Measurements from ENCODE around the gene ZFAND3.

The ZFAND3 gene

DNA sequence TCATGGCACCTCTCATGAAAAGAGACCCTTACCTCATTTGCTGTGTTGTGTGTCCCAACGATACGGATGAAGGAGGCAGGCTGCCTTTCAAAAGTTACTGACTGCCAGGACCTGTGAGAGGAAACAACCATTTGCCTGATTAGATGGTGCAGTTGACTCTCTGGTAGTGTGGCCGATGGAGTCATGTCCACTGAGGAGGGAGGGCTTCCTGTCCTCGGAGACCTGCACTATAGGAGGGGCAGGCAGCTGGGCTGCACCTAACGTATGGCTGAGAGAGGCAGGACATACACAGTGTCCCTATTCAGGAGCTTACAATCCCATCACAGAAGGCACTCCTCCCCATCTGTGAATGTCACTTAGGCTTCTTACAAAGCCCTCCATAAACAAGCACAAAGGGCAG lies 373.0 kb downstream of the ZFAND3 start:
- Histone ChIP-seq H3K4me3 (ENCODE audit: low read depth, low read length) (no peak overlapping the region), H3K27ac (ENCODE audit: low read depth, low read length) (no peak overlapping the region), H3K27me3 (ENCODE audit: insufficient read depth, low read length) (no peaks in the 10 kb centered on the region), H3K36me3 (ENCODE audit: insufficient read depth, low read length) (no peaks in the 10 kb centered on the region), H3K4me1 (ENCODE audit: control insufficient read depth, insufficient read depth, low read length, unreplicated experiment) (no peaks in the 10 kb centered on the region), H3K79me2 (ENCODE audit: control insufficient read depth, insufficient read depth, low read length, unreplicated experiment) (no peaks in the 10 kb centered on the region), H2AFZ (ENCODE audit: low read length, unreplicated experiment) (no peak overlapping the region)

DNA sequence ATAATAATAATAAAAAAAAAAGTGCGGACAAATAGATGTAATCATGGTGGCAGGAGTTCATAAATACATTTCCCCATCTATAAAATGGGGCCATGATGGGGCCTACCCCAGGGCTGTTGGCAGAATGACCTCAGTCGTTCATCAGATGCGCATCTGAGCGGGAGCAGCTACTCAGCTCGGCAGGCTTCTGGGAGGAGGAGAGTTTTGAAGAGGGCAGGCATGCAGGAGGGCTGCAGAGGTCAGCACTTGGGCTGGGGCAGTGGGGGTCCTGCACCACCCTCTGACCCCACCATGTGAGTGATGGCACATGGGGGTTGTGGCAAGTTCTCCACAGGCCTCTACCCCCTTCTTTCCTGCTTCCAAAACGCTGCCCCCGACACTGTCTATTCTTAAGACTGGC lies 373.5 kb downstream of the ZFAND3 start:
- no peaks in the 10 kb centered on the region for H3K36me3 ChIP-seq (ENCODE audit: insufficient read depth, low read length)
- no peaks in the 10 kb centered on the region for H3K79me2 ChIP-seq (ENCODE audit: control insufficient read depth, insufficient read depth, low read length, unreplicated experiment)
- H3K4me1 ChIP-seq (ENCODE audit: control insufficient read depth, insufficient read depth, low read length, unreplicated experiment): no peaks in the 10 kb centered on the region
- no peak overlapping the region for H3K27ac ChIP-seq (ENCODE audit: low read depth, low read length)
- no peak overlapping the region for H3K4me3 ChIP-seq (ENCODE audit: low read depth, low read length)
- no peaks in the 10 kb centered on the region for H3K27me3 ChIP-seq (ENCODE audit: insufficient read depth, low read length)
- H2AFZ ChIP-seq (ENCODE audit: low read length, unreplicated experiment): no peak overlapping the region

DNA sequence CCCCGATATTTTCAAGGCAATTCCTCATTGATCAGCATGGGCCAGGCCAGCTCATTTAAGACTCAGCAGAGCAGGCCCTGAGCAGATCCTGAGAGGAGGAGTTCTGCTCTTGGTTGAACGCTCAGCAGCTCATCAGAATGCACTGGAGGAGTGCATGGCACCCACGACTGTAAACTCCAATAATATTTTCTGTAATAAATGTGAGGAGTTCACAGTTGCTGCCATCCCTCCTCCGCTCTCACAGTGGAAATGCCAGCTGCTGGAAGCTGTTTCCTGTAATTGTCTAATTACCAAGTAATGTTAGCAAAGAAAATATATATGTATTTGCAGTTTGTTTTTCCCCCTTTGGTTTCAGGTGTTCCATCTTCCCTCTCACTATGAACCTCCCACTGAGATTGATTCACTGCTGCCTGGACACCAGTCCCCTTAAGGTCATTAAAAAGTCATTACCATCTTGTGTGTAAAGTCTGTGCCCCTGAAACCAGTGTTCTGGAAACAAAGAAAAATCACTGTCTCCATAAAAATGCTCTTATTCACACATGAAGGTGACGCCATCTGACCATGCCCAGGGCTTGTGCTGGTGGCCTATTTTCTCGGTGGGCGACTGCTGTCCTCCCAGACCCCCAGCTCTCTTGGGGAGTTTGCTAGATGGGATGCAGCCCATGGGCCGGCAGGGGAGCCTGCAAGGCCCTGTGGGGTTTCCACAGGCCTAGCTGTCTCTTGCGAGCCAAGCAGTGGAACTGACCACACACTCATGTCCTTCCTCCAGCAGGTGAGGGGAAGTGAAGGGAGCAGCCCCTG lies 374.2 kb downstream of the ZFAND3 start:
- Histone ChIP-seq H3K27ac (ENCODE audit: low read depth, low read length) (no peak overlapping the region), H3K4me3 (ENCODE audit: low read depth, low read length) (no peak overlapping the region), H3K27me3 (ENCODE audit: insufficient read depth, low read length) (no peaks in the 10 kb centered on the region), H3K36me3 (ENCODE audit: insufficient read depth, low read length) (no peaks in the 10 kb centered on the region), H3K79me2 (ENCODE audit: control insufficient read depth, insufficient read depth, low read length, unreplicated experiment) (no peaks in the 10 kb centered on the region), H3K4me1 (ENCODE audit: control insufficient read depth, insufficient read depth, low read length, unreplicated experiment) (no peaks in the 10 kb centered on the region), H2AFZ (ENCODE audit: low read length, unreplicated experiment) (no peak overlapping the region)

DNA sequence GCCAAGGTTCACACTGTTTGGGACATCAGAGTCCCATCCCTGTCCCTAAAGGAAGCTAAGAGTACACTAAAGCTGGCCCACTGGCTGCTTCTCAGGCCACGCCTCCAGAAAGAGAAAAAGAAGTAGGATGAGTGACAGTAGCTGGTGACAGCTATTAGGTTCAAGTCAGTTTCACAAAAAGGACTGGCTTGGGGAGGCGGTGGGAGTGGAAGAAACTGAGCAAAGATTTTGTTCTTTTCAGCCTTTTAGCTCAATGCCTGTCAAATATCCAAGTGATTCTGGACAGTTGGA lies 374.7 kb downstream of the ZFAND3 start:
- H3K79me2 ChIP-seq (ENCODE audit: control insufficient read depth, insufficient read depth, low read length, unreplicated experiment): no peaks in the 10 kb centered on the region
- no peak overlapping the region for H3K27ac ChIP-seq (ENCODE audit: low read depth, low read length)
- H3K36me3 ChIP-seq (ENCODE audit: insufficient read depth, low read length): no peaks in the 10 kb centered on the region

DNA sequence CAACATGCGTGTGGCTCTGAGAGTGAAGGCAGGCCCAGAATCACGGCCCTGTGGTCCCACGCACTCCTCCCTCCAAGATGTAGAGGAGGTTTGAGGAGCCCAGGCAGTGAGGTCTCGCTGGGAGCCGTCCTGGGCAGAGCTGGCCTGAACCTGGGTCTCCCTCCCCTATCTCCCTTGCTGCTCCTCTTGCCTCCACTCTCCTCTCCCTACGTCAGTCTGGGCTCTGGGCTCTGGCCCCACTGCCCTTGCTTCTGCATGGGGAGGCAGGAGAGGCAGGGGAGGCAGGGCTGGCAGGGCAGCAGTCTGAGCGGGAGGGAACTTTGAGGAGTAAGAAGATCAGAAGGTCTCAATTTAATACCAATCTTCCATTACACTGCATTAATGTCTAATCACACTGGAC lies 375.1 kb downstream of the ZFAND3 start:
- Histone ChIP-seq H2AFZ (ENCODE audit: low read length, unreplicated experiment) (no peak overlapping the region), H3K36me3 (ENCODE audit: insufficient read depth, low read length) (no peaks in the 10 kb centered on the region), H3K4me3 (ENCODE audit: low read depth, low read length) (no peak overlapping the region), H3K27ac (ENCODE audit: low read depth, low read length) (no peak overlapping the region), H3K27me3 (ENCODE audit: insufficient read depth, low read length) (no peaks in the 10 kb centered on the region), H3K4me1 (ENCODE audit: control insufficient read depth, insufficient read depth, low read length, unreplicated experiment) (no peaks in the 10 kb centered on the region), H3K79me2 (ENCODE audit: control insufficient read depth, insufficient read depth, low read length, unreplicated experiment) (no peaks in the 10 kb centered on the region)

More for the DNA sequence above, 374.7 kb downstream of the ZFAND3 start:
- Histone ChIP-seq H2AFZ (ENCODE audit: low read length, unreplicated experiment) (no peak overlapping the region), H3K27me3 (ENCODE audit: insufficient read depth, low read length) (no peaks in the 10 kb centered on the region), H3K4me1 (ENCODE audit: control insufficient read depth, insufficient read depth, low read length, unreplicated experiment) (no peaks in the 10 kb centered on the region), H3K4me3 (ENCODE audit: low read depth, low read length) (no peak overlapping the region)

DNA sequence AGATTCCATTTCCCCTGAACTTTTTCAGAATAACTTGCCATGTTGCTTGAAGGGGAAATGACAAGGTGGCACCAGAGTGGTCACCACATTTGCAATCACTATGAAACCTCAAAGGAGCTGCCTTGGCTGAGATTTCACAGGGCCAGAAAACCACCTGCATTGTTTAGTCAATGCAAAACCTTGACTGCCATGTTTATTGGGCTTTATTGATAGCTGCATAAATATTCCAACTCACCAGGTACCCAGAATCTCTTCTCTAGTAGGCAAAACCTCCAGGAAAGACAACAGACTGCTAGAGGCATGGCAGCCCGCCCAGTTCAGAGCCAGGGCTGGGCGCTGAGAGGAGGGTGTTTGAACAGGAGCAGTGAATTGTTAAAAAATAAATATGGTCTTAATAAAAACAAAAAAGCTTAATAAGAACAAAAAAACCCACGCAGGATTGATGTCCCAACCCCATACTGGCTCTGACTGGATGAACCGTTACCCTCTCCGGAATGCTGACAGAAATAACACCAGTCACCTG lies 375.6 kb downstream of the ZFAND3 start:
- H3K27ac ChIP-seq (ENCODE audit: low read depth, low read length): no peak overlapping the region
- no peaks in the 10 kb centered on the region for H3K79me2 ChIP-seq (ENCODE audit: control insufficient read depth, insufficient read depth, low read length, unreplicated experiment)
- H3K4me3 ChIP-seq (ENCODE audit: low read depth, low read length): no peak overlapping the region
- no peak overlapping the region for H2AFZ ChIP-seq (ENCODE audit: low read length, unreplicated experiment)
- H3K36me3 ChIP-seq (ENCODE audit: insufficient read depth, low read length): no peaks in the 10 kb centered on the region
- no peaks in the 10 kb centered on the region for H3K4me1 ChIP-seq (ENCODE audit: control insufficient read depth, insufficient read depth, low read length, unreplicated experiment)
- no peaks in the 10 kb centered on the region for H3K27me3 ChIP-seq (ENCODE audit: insufficient read depth, low read length)

DNA sequence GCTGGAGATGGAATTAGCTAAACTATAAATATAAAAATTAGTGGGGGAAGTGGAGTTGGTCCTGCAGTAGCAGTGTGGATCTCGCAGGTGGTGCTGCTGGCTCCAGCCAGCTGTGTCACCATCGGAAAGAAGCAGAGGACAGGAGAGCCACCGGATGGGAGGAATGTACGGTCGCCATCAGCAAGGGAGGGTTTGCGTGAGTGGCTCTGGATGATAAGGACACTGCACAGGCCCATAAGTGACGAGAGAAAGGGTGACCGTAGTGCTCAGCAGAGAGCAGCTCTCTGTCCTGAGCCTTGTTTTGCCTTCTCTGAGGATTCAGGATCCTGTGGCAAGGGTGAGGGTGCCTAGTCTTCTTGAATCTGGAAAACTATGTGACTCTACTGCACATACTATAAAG lies 378.7 kb downstream of the ZFAND3 start:
- Histone ChIP-seq H3K36me3 (ENCODE audit: insufficient read depth, low read length) (no peaks in the 10 kb centered on the region), H2AFZ (ENCODE audit: low read length, unreplicated experiment) (no peak overlapping the region), H3K79me2 (ENCODE audit: control insufficient read depth, insufficient read depth, low read length, unreplicated experiment) (no peaks in the 10 kb centered on the region), H3K27me3 (ENCODE audit: insufficient read depth, low read length) (no peaks in the 10 kb centered on the region), H3K4me1 (ENCODE audit: control insufficient read depth, insufficient read depth, low read length, unreplicated experiment) (no peaks in the 10 kb centered on the region), H3K4me3 (ENCODE audit: low read depth, low read length) (no peak overlapping the region), H3K27ac (ENCODE audit: low read depth, low read length) (no peak overlapping the region)
